DMS53 treated with DMSO at 0.1 percent for 48 hours (cell line): ENCODE results near the gene USP25.
A peak's percentile ranks its signal among the peaks of the same experiment; 100 is the strongest.

ENCODE experiments used
- DNase-seq: peaks from one replicate; lab custom pipeline; 2025; ENCODE audit not compliant: unreplicated experiment; lab: John Stamatoyannopoulos, UW

USP25 gene

GRCh38 chr21:15809065-15809464 lies 79.3 kb downstream of the USP25 start:
- DNase-seq, result no peak

DNA sequence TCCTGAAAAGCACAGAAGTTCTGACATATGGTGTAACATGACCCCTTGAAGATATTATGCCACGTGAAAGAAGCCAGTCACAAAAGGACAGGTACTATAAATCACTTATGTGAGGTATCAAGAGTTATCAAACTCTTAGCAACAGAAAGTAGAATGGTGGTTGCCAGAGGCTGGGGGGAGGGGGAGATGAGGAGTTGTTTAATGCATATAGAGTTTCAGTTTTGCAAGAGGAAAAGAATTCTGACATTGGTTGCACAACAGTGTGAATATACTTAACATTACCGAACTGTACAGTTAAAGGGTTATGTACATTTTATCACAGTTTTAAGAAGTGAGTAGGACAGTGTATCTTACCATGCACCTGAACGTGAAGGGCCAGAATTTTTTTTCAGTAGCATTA lies 80.0 kb downstream of the USP25 start:
- no peak for DNase-seq

DNA sequence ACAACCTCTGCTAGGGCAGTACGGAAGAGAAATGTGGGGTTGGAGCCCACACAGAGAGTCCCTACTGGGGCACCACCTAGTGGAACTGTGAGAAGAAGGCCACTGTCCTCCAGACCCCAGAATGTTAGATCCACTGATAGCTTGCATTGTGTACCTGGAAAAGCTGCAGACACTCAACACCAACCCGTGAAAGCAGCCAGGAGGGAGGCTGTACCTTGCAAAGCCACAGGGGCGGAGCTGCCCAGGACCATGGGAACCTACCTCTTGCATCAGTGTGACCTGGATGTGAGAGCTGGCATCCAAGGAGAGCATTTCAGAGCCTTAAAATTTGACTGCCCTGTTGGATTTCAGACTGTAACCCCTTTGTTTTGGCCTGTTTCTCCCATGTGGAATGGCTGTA lies 85.5 kb downstream of the USP25 start:
- no peak for DNase-seq

GRCh38 chr21:15820327-15820726 lies 90.5 kb downstream of the USP25 start:
- no peak for DNase-seq

DNA sequence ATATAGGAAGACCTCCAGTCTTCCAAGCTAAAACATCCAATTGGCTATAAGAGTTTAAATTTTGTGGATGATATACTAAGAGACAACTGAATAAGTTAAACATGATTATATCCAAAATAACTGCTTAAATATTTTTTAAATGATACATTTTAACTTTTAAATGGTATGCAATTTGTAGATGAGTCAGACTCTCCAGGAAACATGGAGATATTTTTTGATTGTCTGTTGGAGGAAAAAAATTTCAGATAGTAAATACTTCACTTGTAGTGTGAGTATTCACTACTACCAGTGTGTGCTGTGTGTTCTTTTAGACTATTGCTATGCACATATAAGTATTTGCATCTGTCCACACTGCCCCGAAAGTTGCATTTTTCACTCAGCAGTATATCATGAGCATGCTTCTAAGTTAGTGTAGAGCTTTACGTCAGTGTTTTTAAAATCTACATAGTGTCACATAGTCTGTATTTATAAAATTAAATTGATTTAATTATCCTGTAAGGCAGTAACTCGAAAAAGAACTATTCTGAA lies 91.1 kb downstream of the USP25 start:
- DNase-seq, result no peak

GRCh38 chr21:15823486-15824150 lies 93.8 kb downstream of the USP25 start:
- DNase-seq, result no peak

DNA sequence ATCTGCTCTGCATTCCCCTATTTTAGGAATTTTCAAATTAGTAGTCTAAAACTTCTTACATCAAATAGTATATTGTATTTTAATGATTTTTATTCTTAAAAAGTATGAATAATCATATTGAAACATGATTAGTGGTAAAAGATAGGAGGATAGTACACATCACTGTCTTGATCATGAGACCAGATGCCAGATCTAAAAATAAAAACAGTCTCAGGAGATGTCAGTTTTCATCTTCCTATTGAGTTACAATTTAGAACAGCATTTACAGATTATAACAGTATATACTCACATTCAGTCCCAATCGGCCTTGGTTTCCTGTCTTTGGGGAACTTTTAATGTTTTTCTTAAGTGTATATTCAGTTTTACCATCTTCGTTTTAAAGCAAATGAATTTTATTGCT lies 95.9 kb downstream of the USP25 start:
- DNase-seq, result no peak

DNA sequence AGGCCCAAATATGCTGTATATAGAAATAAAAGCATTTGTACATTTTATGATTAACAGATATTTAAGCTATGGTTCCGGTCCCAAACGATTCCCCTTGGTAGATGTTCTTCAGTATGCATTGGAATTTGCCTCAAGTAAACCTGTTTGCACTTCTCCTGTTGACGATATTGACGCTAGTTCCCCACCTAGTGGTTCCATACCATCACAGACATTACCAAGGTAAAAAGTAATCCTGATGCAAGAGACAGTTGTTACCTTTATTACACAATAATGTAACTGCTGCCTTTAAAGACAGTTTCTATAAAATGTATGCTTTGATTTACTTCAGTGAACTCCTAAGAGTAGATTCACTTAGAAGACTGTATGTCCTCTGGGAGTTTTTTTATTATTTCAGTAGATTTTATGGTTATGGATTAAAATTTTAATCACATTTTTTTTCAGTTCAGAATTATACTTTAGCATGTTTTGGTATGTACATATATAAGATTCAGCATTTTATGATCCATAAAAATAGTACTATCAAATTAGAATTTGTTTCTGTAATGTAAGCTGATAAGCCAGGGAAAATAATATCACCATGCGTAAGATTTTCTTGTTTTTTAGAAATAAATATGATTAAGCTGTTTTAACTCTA lies 96.5 kb downstream of the USP25 start:
- DNase-seq, result peak; percentile 18

- no peak for DNase-seq
Observed at GRCh38 chr21:15826908-15827601, 97.3 kb downstream of the USP25 start.

GRCh38 chr21:15831497-15831896 lies 101.7 kb downstream of the USP25 start:
- DNase-seq, result no peak

- DNase-seq, result no peak
Observed at GRCh38 chr21:15837645-15838044, 107.9 kb downstream of the USP25 start.

- no peak for DNase-seq
Observed at GRCh38 chr21:15839026-15839425, 109.2 kb downstream of the USP25 start.

DNA sequence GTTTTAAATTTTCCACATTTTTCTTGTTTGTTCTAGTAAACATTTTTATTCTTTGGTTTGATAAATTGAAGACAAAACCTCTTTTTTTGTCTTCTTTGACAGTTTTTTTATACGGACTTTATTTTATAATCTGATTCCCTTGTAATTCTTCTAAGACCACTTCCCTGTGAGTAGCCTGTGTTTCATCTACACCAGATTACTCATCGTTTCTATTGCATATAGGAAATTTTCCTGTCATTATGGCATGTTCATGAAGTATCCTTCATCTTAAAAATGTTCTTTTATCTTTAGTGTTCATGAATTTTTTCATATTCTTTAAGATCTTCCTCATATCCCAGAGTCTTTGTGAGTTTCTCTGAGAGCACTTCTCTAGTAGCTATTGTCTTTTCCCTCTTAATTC lies 109.8 kb downstream of the USP25 start:
- DNase-seq, result no peak

DNA sequence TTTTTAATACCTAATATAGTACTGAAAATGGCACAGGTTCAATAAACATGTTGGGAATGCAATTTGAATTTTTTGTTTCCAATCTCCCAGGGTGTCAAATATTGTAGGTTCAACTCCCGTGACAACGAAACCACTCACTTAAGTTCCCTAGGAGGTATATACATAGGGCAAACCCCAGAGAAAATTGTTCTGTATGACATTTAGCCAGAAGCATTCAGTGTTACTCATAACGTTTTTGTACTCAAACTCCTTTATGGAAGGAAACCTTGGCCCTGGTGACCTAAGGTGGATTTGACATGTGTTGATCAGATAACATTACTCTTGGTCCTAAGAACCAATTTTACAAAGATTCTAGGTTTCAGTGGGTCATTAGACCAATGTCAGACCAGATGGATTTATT lies 110.6 kb downstream of the USP25 start:
- no peak for DNase-seq

GRCh38 chr21:15841856-15842564 lies 112.2 kb downstream of the USP25 start:
- no peak for DNase-seq

DNA sequence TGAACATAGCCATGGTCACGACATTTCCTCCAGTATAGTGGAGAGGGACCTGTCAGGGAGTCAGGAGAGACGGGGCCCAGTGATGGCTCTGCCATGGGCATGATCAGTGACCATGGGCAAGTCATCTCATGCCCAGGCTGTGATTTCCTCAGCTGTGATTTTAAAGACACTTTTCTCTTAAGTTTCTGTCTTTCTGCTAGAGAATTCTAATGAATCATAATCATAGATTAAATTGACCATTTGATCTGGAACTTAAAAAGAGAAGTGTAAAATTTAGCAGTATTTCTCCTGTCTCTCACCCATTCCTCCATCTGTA lies 112.7 kb downstream of the USP25 start:
- DNase-seq, result no peak

- no peak for DNase-seq
Observed at GRCh38 chr21:15843766-15844165, 114.0 kb downstream of the USP25 start.

DNA sequence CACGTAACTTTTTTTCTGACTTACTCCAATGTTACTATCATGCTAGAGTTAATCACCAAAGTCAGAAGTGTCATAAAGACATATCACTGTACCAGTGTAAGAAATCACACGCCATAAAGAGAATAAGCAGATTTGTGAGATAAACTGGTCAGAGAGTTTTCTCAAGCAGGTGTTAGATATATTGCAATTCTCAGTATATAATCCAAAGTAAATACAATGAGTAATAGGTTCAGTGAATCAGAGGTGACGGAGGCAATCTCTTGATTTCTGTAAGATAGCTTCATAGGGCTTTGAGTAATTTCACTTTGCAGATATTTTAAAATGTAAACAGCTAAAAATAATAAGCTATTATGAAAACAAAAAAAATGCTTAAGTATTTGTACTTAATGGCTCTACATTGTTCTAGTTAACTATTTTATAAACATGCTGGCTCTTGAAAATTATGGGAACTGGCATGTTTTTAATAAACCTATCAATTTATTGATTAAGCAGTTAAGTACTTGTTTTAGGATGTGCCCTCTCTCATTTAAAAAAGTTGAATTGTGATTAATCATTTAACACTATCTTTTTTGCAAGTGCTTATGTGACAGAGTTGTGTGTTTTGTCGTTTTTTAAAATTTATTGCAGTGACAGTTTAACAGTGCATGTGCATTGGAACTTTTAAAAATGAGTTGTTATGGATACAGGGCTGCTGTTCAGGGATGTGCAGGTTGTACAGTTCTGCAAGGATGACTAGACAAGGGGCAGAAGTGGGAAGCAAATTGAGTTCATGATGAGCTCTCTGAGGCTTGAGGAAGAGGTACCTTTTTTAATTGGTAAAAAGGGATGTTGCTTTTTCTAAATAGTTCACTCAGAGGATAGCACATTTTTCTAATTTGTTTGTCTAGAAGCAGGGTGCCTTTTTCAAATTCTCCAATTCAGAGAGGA lies 119.1 kb downstream of the USP25 start:
- DNase-seq, result peak; percentile 53

DNA sequence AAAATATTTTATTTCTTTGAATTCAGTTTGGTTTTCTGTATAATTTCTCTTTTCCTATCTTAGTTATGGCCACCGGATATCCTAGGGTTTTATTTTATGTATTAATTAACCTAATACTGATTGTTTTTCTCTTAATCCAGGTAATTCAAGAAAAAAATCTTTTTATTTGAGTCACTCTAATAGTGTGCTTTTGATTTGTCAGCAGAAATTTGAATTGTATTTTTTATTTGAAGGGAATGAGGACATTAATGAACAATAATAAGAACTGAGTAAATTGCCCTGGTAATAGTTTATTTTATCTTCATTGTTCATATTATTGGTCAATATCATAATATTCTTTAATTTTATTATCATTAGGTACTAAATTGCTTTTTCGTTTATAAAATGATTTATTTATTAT lies 120.1 kb downstream of the USP25 start:
- DNase-seq, result no peak

DNA sequence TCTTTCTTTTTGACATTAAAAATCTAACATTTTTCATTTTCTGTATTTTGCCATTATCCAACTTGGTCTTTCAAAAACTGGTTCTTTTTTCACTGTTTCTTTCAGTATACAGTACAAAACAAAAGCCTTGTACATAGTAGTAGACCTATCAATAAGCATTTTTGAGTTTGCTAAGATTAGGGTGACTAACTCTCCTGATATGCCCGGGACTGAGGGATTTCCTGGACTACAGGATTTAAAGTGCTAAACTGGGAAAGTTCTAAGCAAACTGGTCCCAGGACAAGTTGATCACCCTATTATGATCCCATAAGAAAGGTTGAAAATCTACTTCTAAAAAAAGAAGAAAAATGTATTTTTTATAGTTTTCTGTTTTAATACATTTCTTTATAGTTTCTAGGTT lies 120.9 kb downstream of the USP25 start:
- DNase-seq, result no peak

- no peak for DNase-seq
Observed at GRCh38 chr21:15852146-15852545, 122.4 kb downstream of the USP25 start.
